ENCODE results near the gene AP1M1.

Gene AP1M1

GRCh38 chr19:16185123-16185767 lies 12.5 kb upstream of the AP1M1 start, which contains the start of gene FAM32A:
FAM32A (plus strand) TSS chr19:16185410; CDS start chr19:16185443, 33 bp downstream.
- ATAC-seq: peak; percentile 94

GRCh38 chr19:16185768-16186123 lies 12.0 kb upstream of the AP1M1 start:
- DNase-seq: peak; percentile 63

More at GRCh38 chr19:16185123-16185767, 12.5 kb upstream of the AP1M1 start, which contains the start of gene FAM32A:
- DNase-seq: peak; percentile 98

GRCh38 chr19:16188521-16188920 lies 9.2 kb upstream of the AP1M1 start:
- DNase-seq: no peak
- ATAC-seq: no peak

More at GRCh38 chr19:16185768-16186123, 12.0 kb upstream of the AP1M1 start:
- ATAC-seq: peak; percentile 20

- ATAC-seq: no peak
- no peak for DNase-seq
These were observed 7.5 kb upstream of the AP1M1 start for GRCh38 chr19:16190198-16190597.

- ATAC-seq: no peak
- no peak for DNase-seq
These were observed 7.0 kb upstream of the AP1M1 start for GRCh38 chr19:16190736-16191135.

- ATAC-seq: no peak
- DNase-seq: no peak
These were observed 6.3 kb upstream of the AP1M1 start for GRCh38 chr19:16191216-16191908.

GRCh38 chr19:16193466-16193865 lies 4.2 kb upstream of the AP1M1 start:
- no peak for DNase-seq
- no peak for ATAC-seq

GRCh38 chr19:16197188-16197621 lies 506 bp upstream of the AP1M1 start:
- DNase-seq (no peak), ATAC-seq (no peak)

- no peak for ATAC-seq
- no peak for DNase-seq
These were observed 600 bp downstream of the AP1M1 start for GRCh38 chr19:16198370-16198651.

GRCh38 chr19:16199275-16199932 lies 1.7 kb downstream of the AP1M1 start:
- no peak for DNase-seq
- ATAC-seq: no peak

GRCh38 chr19:16200038-16201010 lies 2.6 kb downstream of the AP1M1 start:
- DNase-seq (no peak), ATAC-seq (peak; percentile 3)

- DNase-seq: no peak
- ATAC-seq: no peak
These were observed 3.3 kb downstream of the AP1M1 start for GRCh38 chr19:16201011-16201391.

GRCh38 chr19:16202320-16203255 lies 4.9 kb downstream of the AP1M1 start:
- ATAC-seq (no peak), DNase-seq (no peak)

- no peak for DNase-seq
- no peak for ATAC-seq
These were observed 5.7 kb downstream of the AP1M1 start for GRCh38 chr19:16203256-16204004.

GRCh38 chr19:16204005-16204294 lies 6.2 kb downstream of the AP1M1 start:
- DNase-seq: no peak
- ATAC-seq: no peak

- no peak for DNase-seq
- no peak for ATAC-seq
These were observed 7.7 kb downstream of the AP1M1 start for GRCh38 chr19:16205205-16206045.

- ATAC-seq (no peak), DNase-seq (no peak)
These were observed 8.4 kb downstream of the AP1M1 start for GRCh38 chr19:16206046-16206605.

GRCh38 chr19:16206637-16207036 lies 8.9 kb downstream of the AP1M1 start:
- DNase-seq (no peak), ATAC-seq (no peak)

GRCh38 chr19:16207063-16207462 lies 9.4 kb downstream of the AP1M1 start:
- no peak for ATAC-seq
- DNase-seq: no peak

All from stimulated activated naive CD8-positive, alpha-beta T cell treated with anti-CD3 and anti-CD28 coated beads, Interleukin-15, Interleukin-2, amounts not matched to agents 100 U/mL and 50 U/mL, for 24 hours (primary cell).